ENCODE results near the gene WDR37. TPM values are rescaled to one million over a fixed set of nuclear protein-coding genes. Genes with fewer than 3 reads are reported as not detected.
"Not testable (repeated sequence)": the region's sequence is repeated elsewhere in the genome, so short reads cannot be mapped to it uniquely, and the experiment has no call there.

WDR37 gene
- total RNA-seq, 2 experiments from 2014 or later: 30.4 to 34.4 TPM

DNA sequence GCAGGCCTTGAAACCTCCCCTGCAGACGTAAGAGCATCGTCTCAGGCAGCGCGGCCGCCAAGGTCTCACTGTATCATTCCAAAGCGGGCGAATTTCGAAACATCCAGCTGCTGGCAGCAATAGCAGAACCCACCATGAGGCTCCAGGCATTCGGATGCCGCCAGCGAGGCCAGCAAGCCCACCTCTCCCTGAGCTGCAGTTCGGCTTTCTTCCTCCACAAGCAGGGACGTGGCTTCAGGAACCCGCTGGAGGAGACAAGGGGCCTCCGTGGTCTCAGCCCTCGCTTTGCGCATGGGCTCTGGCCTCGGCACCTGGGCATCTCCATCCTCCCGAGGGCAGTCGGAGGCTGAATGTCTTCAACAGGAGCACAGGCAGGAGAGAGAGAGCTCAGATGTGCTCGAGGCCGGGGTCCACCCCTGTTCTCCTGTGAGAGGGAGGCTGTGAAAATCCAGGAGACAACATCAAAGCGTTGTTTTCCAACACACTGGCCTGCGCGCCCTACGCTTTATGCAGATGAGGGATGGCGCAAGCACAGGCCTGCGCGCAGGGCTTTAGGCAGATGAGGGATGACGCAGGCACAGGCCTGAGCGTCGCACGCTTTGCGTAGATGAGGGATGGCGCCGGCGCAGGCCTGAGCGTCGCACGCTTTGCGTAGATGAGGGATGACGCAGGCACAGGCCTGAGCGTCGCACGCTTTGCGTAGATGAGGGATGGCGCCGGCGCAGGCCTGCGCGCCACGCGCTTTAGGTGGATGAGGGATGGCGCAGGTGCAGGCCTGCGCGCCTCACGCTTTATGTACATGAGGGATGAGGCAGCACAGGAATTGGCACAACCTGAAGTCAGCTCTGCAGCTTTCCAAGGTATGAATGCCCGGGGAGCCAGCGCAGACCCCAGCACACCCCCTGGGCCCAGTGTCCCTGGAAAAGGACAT lies 103.2 kb downstream of the WDR37 start:
- no peak for ATAC-seq (ENCODE audit: low read depth)
- DNase-seq: no peak
- no peaks in the 10 kb centered on the region for H3K36me3 Mint-ChIP-seq
- H3K27ac Mint-ChIP-seq: no peak overlapping the region
- peaks cover 8% of the 10 kb centered on the region for H3K27me3 Mint-ChIP-seq
- H3K4me1 Mint-ChIP-seq: no peaks in the 10 kb centered on the region
- POLR2A ChIA-PET: no interaction called here
- no peaks in the 10 kb centered on the region for H3K9me3 Mint-ChIP-seq
- H3K4me3 Mint-ChIP-seq: no peak overlapping the region

DNA sequence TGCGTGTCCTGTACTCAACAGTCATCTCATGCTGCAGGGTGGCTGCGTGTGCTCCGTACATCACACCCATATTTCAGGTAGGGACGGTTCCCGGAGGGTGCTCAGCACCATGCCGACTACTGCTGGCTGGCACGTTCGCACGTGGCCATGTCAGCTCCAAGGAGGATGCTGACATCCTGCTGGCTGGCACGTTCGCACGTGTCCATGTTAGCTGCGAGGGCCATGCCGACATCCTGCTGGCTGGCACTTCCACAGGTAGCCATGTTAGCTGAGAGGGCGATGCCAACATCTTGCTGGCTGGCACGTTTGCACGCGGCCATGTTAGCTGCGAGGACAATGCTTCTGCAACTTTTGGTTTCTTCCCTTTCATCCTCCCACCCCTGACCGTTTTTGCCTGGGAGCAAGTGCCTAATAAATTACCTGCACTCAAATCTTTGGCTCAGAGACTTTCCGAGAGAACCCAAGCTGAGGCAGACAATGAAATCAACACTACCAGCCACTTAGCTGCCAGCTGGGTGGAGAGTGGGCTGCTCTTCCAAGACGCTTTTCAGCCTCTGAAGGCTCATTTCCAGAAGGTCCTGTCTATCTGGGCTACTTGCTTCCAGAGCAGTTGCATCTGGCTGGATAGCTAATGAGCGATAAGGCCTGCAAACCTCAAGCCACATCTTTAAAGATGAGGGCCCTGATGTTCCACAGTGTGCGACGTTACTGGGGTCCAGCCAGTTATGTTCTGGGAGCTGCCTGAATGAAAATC lies 104.6 kb downstream of the WDR37 start:
- ATAC-seq (ENCODE audit: low read depth): no peak
- Mint-ChIP-seq H3K27me3 (peaks cover 8% of the 10 kb centered on the region), H3K4me3 (no peak overlapping the region), H3K36me3 (no peaks in the 10 kb centered on the region), H3K4me1 (no peaks in the 10 kb centered on the region), H3K27ac (no peak overlapping the region), H3K9me3 (no peaks in the 10 kb centered on the region)
- POLR2A ChIA-PET: no interaction called here
- DNase-seq: no peak

DNA sequence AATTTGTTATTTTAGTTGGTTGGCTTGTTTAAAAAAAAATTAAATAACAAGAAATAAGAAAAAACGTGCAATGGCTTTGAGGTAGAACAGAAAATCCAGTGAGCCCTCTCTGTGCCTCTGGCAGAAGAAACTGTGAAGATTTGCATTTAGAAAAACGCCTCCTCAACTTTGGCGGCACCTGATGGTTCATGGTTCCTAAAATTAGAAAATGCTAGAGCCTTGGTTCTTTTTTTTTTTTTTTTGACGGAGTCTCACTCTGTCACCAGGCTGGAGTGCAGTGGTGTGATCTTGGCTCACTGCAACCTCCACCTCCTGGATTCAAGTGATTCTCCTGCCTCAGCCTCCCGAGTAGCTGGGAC lies 105.1 kb downstream of the WDR37 start:
- H3K4me3 Mint-ChIP-seq; H3K27ac Mint-ChIP-seq; H3K4me1 Mint-ChIP-seq; ATAC-seq (ENCODE audit: low read depth); H3K9me3 Mint-ChIP-seq; H3K36me3 Mint-ChIP-seq; DNase-seq; POLR2A ChIA-PET; H3K27me3 Mint-ChIP-seq: not testable (repeated sequence)

DNA sequence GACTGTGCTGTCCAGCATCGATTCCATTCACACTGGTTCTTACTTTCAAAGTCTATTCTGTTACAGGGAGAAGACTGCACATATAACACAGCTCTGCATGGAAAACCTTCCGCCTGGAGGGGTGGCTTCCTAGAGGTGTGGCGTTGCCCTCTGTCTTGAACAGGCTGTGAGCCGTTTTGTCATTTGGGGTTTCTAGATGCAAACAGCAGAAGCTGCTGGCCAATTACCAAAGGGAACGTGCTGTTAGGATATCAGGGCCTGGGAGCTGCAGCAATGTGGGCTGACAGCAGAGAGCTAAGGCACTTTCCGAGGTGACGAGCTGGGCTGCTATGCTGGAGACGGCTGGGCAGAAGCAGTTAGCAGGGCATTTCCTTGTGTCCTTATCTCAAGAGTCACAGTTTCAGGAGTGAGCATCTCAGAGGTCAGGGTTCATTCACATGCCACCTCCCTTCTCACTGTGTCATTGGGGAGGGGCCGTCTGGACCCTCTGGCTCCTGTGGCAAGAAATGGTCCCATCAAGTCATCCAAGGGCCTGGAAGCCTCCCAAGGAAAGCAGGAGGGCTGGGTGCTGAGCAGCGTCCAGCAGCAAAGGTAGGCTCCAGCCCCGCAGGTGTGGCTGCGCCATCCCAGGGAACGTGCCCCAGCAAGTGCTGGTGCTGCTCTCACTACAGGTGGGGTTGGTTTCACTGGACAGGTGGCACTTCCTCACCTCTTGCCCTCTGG lies 106.5 kb downstream of the WDR37 start:
- Mint-ChIP-seq H3K27me3 (peaks cover 5% of the 10 kb centered on the region), H3K4me1 (no peaks in the 10 kb centered on the region), H3K9me3 (no peaks in the 10 kb centered on the region), H3K4me3 (no peak overlapping the region), H3K27ac (no peak overlapping the region), H3K36me3 (no peaks in the 10 kb centered on the region)
- ATAC-seq (ENCODE audit: low read depth): no peak
- no peak for DNase-seq
- POLR2A ChIA-PET: no interaction called here

DNA sequence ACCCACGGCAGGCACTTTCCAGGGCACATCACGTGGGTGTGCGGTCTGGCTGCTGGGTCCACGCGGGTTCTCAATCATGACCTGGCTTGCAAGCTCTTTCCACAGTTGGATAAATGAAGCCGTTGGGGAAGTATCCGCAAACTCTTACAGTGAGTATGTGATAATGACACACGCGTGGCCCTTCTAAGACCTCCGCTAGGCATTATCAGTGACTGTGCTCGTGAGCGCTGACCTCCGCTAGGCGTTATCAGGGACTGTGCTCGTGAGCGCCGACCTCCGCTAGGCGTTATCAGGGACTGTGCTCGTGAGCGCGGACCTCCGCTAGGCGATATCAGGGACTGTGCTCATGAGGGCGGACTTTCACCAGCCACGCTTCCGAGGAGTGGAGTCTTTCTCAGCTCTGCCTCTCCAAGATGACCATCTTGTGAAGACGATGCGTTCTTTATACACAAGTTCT lies 107.0 kb downstream of the WDR37 start:
- Mint-ChIP-seq H3K9me3 (no peaks in the 10 kb centered on the region), H3K27ac (no peak overlapping the region), H3K4me1 (no peaks in the 10 kb centered on the region), H3K4me3 (no peak overlapping the region), H3K36me3 (no peaks in the 10 kb centered on the region), H3K27me3 (peaks cover 2% of the 10 kb centered on the region)
- POLR2A ChIA-PET: no interaction called here
- no peak for ATAC-seq (ENCODE audit: low read depth)
- no peak for DNase-seq

DNA sequence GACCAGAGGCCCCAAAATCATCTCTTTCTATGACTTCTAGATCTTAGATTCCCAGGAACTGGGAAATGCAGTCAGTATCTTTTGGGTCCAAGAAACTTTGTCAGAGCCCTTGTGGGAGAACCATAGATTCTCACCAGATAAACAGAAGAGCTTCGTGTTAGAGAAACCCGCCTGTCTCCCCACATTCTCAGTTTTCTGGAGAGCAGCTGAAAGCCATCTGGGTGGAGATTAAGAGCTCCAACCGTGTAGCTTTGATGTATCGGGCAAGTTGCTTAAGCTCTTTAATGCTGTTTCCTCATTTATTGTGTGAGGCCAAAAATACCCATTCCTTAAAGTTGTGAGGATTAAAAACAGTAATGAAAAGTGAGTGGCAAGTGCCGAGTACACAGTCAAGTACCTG lies 107.6 kb downstream of the WDR37 start:
- Mint-ChIP-seq H3K4me3 (no peak overlapping the region), H3K36me3 (no peaks in the 10 kb centered on the region), H3K27me3 (peaks cover 8% of the 10 kb centered on the region), H3K27ac (no peak overlapping the region), H3K4me1 (no peaks in the 10 kb centered on the region), H3K9me3 (no peaks in the 10 kb centered on the region)
- DNase-seq: no peak
- POLR2A ChIA-PET: no interaction called here
- no peak for ATAC-seq (ENCODE audit: low read depth)

DNA sequence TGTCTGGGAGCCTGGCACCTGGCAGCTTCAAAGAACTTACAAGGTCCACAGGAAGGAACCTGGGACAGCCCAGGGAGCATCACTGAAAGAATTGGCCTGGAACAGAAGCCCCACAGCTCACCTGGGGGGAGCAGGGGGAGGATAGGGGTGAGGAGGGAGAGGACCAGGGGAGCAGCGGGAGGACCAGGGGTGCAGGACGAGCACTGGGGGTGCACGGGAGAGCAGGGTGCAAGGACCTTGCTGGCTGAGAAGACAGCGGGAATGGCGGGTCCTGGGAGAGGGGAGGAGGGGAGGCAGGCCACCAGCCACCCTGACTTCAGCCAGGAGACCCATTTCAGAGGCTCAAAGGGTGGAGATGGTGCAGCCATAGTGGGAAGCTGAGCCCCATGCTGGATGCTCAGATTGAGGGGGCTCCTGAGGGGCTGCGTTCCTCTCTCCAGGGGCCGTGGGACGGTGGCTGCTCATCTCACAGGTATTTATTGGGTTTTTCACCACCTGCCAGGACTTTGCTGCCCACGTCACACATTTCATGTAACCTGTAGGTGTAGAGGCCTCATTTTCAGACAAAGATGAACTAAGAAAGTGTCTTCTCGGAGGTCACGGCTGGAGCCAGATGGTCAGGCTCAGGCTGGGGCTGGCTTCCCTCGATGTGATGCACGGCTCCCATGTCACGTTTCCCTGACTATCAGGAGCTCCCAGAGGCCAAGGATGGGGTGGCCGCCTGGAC lies 110.1 kb downstream of the WDR37 start:
- POLR2A ChIA-PET: no interaction called here
- Mint-ChIP-seq H3K9me3 (no peaks in the 10 kb centered on the region), H3K36me3 (no peaks in the 10 kb centered on the region), H3K4me1 (no peaks in the 10 kb centered on the region), H3K27ac (no peak overlapping the region), H3K4me3 (no peak overlapping the region), H3K27me3 (peaks cover 8% of the 10 kb centered on the region)
- no peak for DNase-seq
- no peak for ATAC-seq (ENCODE audit: low read depth)

DNA sequence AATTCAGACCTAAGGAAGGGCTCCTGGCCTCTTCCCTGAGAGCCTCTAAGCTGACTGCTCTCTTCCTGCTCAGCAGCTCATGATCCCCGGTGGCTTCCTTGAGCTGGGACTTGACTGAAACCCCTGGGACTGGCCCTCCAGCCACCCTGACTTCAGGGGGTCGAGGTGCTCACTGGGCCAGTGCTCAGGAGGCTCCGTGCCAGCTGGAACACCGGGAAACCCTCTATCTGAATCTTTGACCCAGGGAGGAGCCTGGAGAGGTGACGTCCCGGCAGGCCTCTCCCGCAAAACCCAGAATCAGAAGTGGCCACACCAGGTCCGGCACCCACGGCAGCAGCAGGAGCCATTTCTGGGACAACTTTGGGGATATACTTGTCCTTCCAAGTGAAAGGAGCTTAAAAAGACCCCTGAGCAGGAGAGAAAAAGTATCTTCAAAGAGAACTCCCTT lies 110.7 kb downstream of the WDR37 start:
- POLR2A ChIA-PET: no interaction called here
- no peaks in the 10 kb centered on the region for H3K4me1 Mint-ChIP-seq
- no peaks in the 10 kb centered on the region for H3K36me3 Mint-ChIP-seq
- ATAC-seq (ENCODE audit: low read depth): no peak
- no peak overlapping the region for H3K4me3 Mint-ChIP-seq
- no peak for DNase-seq
- H3K27me3 Mint-ChIP-seq: peaks cover 10% of the 10 kb centered on the region
- H3K9me3 Mint-ChIP-seq: no peaks in the 10 kb centered on the region
- H3K27ac Mint-ChIP-seq: no peak overlapping the region

DNA sequence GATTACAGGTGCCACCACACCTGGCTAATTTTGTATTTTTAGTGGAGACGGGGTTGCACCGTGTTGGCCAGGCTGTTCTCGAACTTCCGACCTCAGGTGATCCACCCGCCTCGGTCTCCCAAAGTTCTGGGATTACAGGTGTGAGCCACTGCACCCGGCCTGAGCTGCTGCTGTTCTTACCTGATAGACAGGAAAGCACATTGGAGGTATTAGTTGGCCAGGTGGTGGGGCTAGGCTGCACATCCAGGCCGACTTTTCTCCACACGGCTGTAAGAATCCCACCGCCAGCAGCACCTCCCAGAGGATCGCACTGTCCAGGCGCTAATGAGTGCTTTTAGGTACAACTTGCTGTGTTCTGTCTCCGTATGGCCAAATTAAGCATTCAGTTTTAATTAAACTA lies 112.6 kb downstream of the WDR37 start:
- no peaks in the 10 kb centered on the region for H3K36me3 Mint-ChIP-seq
- ATAC-seq (ENCODE audit: low read depth): no peak
- H3K27ac Mint-ChIP-seq: no peak overlapping the region
- POLR2A ChIA-PET: no interaction called here
- no peaks in the 10 kb centered on the region for H3K9me3 Mint-ChIP-seq
- DNase-seq: no peak
- H3K27me3 Mint-ChIP-seq: peaks cover 10% of the 10 kb centered on the region
- no peaks in the 10 kb centered on the region for H3K4me1 Mint-ChIP-seq
- H3K4me3 Mint-ChIP-seq: no peak overlapping the region

DNA sequence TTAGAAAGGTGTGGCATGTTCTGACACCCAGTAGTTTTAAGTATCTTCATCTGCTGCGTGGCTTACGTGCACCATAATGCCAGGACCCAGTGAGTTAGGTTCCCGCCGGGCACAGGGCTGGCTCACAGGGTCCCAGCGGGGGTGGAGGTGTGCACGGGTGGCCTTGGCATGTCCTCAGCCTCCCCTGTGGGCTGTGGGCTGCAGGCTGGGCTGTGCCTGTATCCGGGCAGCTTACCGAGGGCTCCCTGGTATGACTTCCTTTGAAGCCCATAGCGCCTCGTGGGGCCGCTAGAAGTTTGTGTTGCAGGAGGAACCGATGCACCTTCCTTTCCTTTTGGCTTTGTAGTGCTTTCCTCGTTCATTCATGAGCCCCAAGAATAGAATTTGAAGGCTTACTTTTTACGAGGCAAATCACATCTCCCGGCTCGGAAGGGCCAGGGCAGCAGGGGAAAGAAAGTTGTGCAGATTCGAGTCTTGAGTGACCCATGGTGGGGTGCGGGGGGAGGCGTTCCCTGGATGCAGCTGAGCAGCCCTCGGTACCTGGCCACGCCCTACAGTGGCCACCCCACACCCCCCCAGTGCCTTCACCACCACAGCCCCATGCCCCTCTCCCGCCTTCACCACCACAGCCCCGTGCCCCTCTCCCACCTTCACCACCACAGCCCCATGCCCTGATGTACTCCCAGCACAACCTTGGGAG lies 113.2 kb downstream of the WDR37 start:
- no peaks in the 10 kb centered on the region for H3K4me1 Mint-ChIP-seq
- H3K27ac Mint-ChIP-seq: no peak overlapping the region
- no peak for ATAC-seq (ENCODE audit: low read depth)
- H3K4me3 Mint-ChIP-seq: no peak overlapping the region
- POLR2A ChIA-PET: no interaction called here
- no peaks in the 10 kb centered on the region for H3K36me3 Mint-ChIP-seq
- H3K9me3 Mint-ChIP-seq: no peaks in the 10 kb centered on the region
- H3K27me3 Mint-ChIP-seq: peaks cover 10% of the 10 kb centered on the region
- DNase-seq: no peak

DNA sequence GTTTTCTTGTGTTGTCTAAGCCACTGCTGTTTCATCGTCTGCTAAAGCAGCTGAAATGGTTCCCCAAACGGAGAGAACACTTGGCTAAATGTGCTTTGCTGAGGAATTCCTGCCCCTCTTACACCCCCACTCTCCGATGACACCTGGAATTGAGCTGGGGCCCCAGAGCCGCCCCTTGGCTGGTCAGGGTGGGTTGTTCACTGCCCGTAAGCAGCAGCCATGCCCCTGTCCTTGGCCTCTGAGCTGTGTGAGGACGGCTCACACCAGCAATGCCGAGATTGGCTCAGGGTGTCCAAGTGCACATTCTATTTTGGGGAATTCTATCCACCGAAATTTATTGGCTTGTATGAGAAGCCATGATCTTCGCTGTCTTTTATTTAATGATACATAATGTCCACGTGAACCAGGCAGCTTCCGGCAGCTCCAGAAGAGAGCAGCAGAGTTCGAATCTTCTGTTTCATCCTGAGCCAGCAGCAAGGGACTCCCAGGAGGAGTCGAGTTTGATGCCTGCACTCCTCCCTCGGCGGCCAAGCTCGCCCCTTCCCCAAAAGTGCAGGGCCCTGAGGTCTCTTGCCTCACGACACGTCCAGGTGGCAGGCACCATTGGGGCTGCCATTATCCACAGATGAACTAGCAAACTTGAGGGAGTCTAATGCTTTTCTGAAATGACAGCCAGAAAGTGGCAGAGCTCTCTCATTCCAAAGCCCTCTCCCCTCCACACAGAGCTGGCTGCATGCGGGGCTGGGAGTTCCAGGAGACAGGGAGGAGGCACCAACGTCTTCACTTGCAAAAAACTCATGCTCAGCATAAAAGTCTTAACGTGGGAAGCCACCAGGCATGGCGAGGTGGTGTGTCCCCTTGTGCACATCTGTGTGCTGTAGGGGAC lies 114.0 kb downstream of the WDR37 start:
- no peaks in the 10 kb centered on the region for H3K9me3 Mint-ChIP-seq
- POLR2A ChIA-PET: no interaction called here
- no peaks in the 10 kb centered on the region for H3K4me1 Mint-ChIP-seq
- no peak overlapping the region for H3K27ac Mint-ChIP-seq
- peaks cover 10% of the 10 kb centered on the region for H3K27me3 Mint-ChIP-seq
- no peak for ATAC-seq (ENCODE audit: low read depth)
- H3K4me3 Mint-ChIP-seq: no peak overlapping the region
- no peak for DNase-seq
- no peaks in the 10 kb centered on the region for H3K36me3 Mint-ChIP-seq

DNA sequence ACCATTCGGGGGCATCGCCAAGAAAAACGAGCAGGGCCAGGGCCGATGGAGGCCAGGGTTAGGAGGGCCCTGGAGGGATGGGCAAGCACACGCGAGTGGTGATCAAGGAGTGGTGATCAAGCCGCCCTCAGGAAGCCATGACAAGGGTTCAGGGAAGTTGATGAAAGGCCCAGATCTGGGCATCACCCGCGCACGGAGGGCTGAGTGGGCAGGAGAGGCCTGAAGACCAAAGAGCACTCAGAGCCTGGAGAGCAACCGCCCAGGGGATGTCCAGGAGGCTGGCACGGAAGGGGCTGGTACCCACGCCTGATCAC lies 114.6 kb downstream of the WDR37 start:
- POLR2A ChIA-PET: no interaction called here
- no peaks in the 10 kb centered on the region for H3K4me1 Mint-ChIP-seq
- H3K27ac Mint-ChIP-seq: no peak overlapping the region
- H3K27me3 Mint-ChIP-seq: peaks cover 10% of the 10 kb centered on the region
- ATAC-seq (ENCODE audit: low read depth) (no peak), DNase-seq (no peak)
- H3K9me3 Mint-ChIP-seq: no peaks in the 10 kb centered on the region
- no peak overlapping the region for H3K4me3 Mint-ChIP-seq
- H3K36me3 Mint-ChIP-seq: no peaks in the 10 kb centered on the region
